Body of pancreas (tissue), 4 donors: ENCODE data around the gene MEIS2. TPM values are rescaled to one million over a fixed set of nuclear protein-coding genes. Genes with fewer than 3 reads are reported as not detected.

ENCODE experiments used
- ATAC-seq: fragments of 150-250 bp; one replicate; pipeline ENCODE4 v1.9.1; 2016
- DNase-seq, 4 donors: peaks; one replicate each; pipeline ENCODE4 v3.0.0-alpha.2; 2019
- H3K27ac ChIP-seq, 4 donors: fragments of 200-600 bp; sonication (generic); 1 replicate in 3 of 4; 2 replicates in 1 of 4; pipeline versions ENCODE4 v1.5.1 to v1.6.1; 2016 to 2019; ENCODE audit warnings: mild to moderate bottlenecking in 1 of 4, mixed read lengths in 1 of 4, moderate library complexity in 1 of 4
- H3K27me3 ChIP-seq, 2 donors: fragments of 200-600 bp; sonication (generic); one replicate each; pipeline ENCODE4 v1.6.0; 2016; ENCODE audit warnings: mild to moderate bottlenecking in 1 of 2
- H3K36me3 ChIP-seq, 2 donors: fragments of 200-600 bp; sonication (generic); replicated peaks in 1 of 2; 2 replicates each; pipeline ENCODE4 v1.5.1; 2016; ENCODE audit warnings: low read depth in 2 of 2; ENCODE audit not compliant: insufficient read depth in 1 of 2
- H3K4me1 ChIP-seq: fragments of 200-600 bp; sonication (generic); one replicate; pipeline ENCODE4 v1.6.0; 2016
- H3K4me3 ChIP-seq, 2 donors: fragments of 200-600 bp; sonication (generic); 1 replicate in 1 of 2; 2 replicates in 1 of 2; pipeline ENCODE4 v1.5.1; 2016 to 2019
- H3K9me3 ChIP-seq, 3 donors: fragments of 200-600 bp; sonication (generic); 1 replicate in 2 of 3; 2 replicates in 1 of 3; pipeline ENCODE4 v1.5.1; 2016
- CTCF ChIP-seq, 7 experiments: fragments of 450-650 bp in 4 of 7; fragments of 200-600 bp in 3 of 7; sonication (generic) in 3 of 7; IDR thresholded peaks; one replicate each; pipeline ENCODE4 v1.5.1; 2016 to 2019; ENCODE audit warnings: antibody characterized with exemption in 7 of 7
- POLR2A ChIP-seq, 3 donors: fragments of 450-650 bp; IDR thresholded peaks; one replicate each; pipeline ENCODE4 v1.6.1; 2016; ENCODE audit warnings: antibody characterized with exemption in 3 of 3, mild to moderate bottlenecking in 2 of 3
- WGBS, 2 donors: methylation state at CpG; one replicate each; pipeline ENCODE4 v1.1.5; 2017; 5-methylcytosine and 5-hydroxymethylcytosine counted together
- intact Hi-C: fragments of 100-400 bp; cut with DNase I; formaldehyde crosslinking; loops from one replicate; pipeline ENCODE4 v1.15.1; 2023
- total RNA-seq, 2 donors: library from RNA; depleted of rRNA; stranded (reverse); fragments of >200 nt; gene quantifications; one replicate each; pipeline ENCODE4 v1.1.0, GENCODE V29; 2016

MEIS2 gene
- total RNA-seq, 2 donors from 2014 or later, result 11.9 to 86.0 TPM

- DNase-seq (no peak), ATAC-seq (no peak)
- intact Hi-C loops, result no loop called here
- no peak for TF ChIP-seq CTCF (IDR thresholded peaks at IDR 0.05)
- no peak for TF ChIP-seq POLR2A (IDR thresholded peaks at IDR 0.05)
- H3K36me3 ChIP-seq, result no peaks in the 10 kb centered on the region
- 77 to 82% methylated on average over 1 of the region's 1 CpG for WGBS, 2 donors
- no peak overlapping the region for H3K4me3 ChIP-seq
- no peak overlapping the region for H3K27ac ChIP-seq
- peaks cover 5% of the 10 kb centered on the region for H3K4me1 ChIP-seq
- H3K27me3 ChIP-seq, result no peaks in the 10 kb centered on the region
- H3K9me3 ChIP-seq, result no peaks in the 10 kb centered on the region
Measured at GRCh38 chr15:36978625-36979024, 121.7 kb downstream of the MEIS2 start.

- H3K27me3 ChIP-seq, result no peaks in the 10 kb centered on the region
- peaks cover 5% of the 10 kb centered on the region for H3K4me1 ChIP-seq
- no peaks in the 10 kb centered on the region for H3K9me3 ChIP-seq
- 86 to 91% methylated on average over 1 of the region's 1 CpG for WGBS, 2 donors
- DNase-seq (no peak), ATAC-seq (no peak)
- no peak overlapping the region for H3K27ac ChIP-seq
- intact Hi-C loops, result no loop called here
- TF ChIP-seq CTCF (IDR thresholded peaks at IDR 0.05) (no peak), POLR2A (IDR thresholded peaks at IDR 0.05) (no peak)
- no peak overlapping the region for H3K4me3 ChIP-seq
- no peaks in the 10 kb centered on the region for H3K36me3 ChIP-seq
Measured at GRCh38 chr15:36978126-36978525, 122.2 kb downstream of the MEIS2 start.

- TF ChIP-seq CTCF (IDR thresholded peaks at IDR 0.05) (no peak), POLR2A (IDR thresholded peaks at IDR 0.05) (no peak)
- no peaks in the 10 kb centered on the region for H3K27me3 ChIP-seq
- intact Hi-C loops, result no loop called here
- peaks cover 5% of the 10 kb centered on the region for H3K4me1 ChIP-seq
- no peak overlapping the region for H3K4me3 ChIP-seq
- ATAC-seq (no peak), DNase-seq (no peak)
- peak overlapping the region in 1 of 4 donors; percentile 1 for H3K27ac ChIP-seq
- H3K36me3 ChIP-seq, result no peaks in the 10 kb centered on the region
- H3K9me3 ChIP-seq, result no peaks in the 10 kb centered on the region
Measured at GRCh38 chr15:36977659-36978058, 122.7 kb downstream of the MEIS2 start.

GRCh38 chr15:36972704-36973103, 127.6 kb downstream of the MEIS2 start:
- 94 to 96% methylated on average over 3 of the region's 3 CpGs for WGBS, 2 donors
- Histone ChIP-seq H3K4me3 (no peak overlapping the region), H3K27me3 (no peaks in the 10 kb centered on the region), H3K9me3 (no peaks in the 10 kb centered on the region), H3K36me3 (no peaks in the 10 kb centered on the region), H3K27ac (no peak overlapping the region), H3K4me1 (peaks cover 5% of the 10 kb centered on the region)
- intact Hi-C loops, result no loop called here
- DNase-seq, result no peak
- ATAC-seq, result no peak
- TF ChIP-seq POLR2A (IDR thresholded peaks at IDR 0.05) (no peak), CTCF (IDR thresholded peaks at IDR 0.05) (no peak)

- ATAC-seq (no peak), DNase-seq (no peak)
- Histone ChIP-seq H3K4me1 (peaks cover 16% of the 10 kb centered on the region), H3K9me3 (no peaks in the 10 kb centered on the region), H3K4me3 (no peak overlapping the region), H3K36me3 (no peaks in the 10 kb centered on the region), H3K27me3 (no peaks in the 10 kb centered on the region), H3K27ac (no peak overlapping the region)
- TF ChIP-seq CTCF (IDR thresholded peaks at IDR 0.05) (no peak), POLR2A (IDR thresholded peaks at IDR 0.05) (no peak)
- intact Hi-C loops, result no loop called here
- 84 to 91% methylated on average over 5 of the region's 5 CpGs for WGBS, 2 donors
Measured at GRCh38 chr15:36970522-36970921, 129.8 kb downstream of the MEIS2 start.
